GM10266 (cell line): ENCODE measurements around the gene TNS1.

Source experiments
- DNase-seq: peaks from one replicate; pipeline ENCODE4 v3.0.0; 2012; ENCODE audit errors: extremely low spot score
- TF ChIP-seq, protein P1 (sequence below): IDR thresholded peaks from 2 replicates; pipeline ENCODE4 v1.5.1; 2012; ENCODE audit warnings: mild to moderate bottlenecking, low read depth; ENCODE audit not compliant: control insufficient read depth, insufficient read depth; ENCODE audit errors: missing control alignments

Gene TNS1

GRCh38 chr2:217797661-217798069 lies 205.1 kb downstream of the TNS1 start:
- no peak for DNase-seq
- TF ChIP-seq, protein P1, sequence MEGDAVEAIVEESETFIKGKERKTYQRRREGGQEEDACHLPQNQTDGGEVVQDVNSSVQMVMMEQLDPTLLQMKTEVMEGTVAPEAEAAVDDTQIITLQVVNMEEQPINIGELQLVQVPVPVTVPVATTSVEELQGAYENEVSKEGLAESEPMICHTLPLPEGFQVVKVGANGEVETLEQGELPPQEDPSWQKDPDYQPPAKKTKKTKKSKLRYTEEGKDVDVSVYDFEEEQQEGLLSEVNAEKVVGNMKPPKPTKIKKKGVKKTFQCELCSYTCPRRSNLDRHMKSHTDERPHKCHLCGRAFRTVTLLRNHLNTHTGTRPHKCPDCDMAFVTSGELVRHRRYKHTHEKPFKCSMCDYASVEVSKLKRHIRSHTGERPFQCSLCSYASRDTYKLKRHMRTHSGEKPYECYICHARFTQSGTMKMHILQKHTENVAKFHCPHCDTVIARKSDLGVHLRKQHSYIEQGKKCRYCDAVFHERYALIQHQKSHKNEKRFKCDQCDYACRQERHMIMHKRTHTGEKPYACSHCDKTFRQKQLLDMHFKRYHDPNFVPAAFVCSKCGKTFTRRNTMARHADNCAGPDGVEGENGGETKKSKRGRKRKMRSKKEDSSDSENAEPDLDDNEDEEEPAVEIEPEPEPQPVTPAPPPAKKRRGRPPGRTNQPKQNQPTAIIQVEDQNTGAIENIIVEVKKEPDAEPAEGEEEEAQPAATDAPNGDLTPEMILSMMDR: no peak

- DNase-seq: no peak
- TF ChIP-seq, protein P1: no peak
Measured at GRCh38 chr2:217797165-217797564, 205.6 kb downstream of the TNS1 start.

DNA sequence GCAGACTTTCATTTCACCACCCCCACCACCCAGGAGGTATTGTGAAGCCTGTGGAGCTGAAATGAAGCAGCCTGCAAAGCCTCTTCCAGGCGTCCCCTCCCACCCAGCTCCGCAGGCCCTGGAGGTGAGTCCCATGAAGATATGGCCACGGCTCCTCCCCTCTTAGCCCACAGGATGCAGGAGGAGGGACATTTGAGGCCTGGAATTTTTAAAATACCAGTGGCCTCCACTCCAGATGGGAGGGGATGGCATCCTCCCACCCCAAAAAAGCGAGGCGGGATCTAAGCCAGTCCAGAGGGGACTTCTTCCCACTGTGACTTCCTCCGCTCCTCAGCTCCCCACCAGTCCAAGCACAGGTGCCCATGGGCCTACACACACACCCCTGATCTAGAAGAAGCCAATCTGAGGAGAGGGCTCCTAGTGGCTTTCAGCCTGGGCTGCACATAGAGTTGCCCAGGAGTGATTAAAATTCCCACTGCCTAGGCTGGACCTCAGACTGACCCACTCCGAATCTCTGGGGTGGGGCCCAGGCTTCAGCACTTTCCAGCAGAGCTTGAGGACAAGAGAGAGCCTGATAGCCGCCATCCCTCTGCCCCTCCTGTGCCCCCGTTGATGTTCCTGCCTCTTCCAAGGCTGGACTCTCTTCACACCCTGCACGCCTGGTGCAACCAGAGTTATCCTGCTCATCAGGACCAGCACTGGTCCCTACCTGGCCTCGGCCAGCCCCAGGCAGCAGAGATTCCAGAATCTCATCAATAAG lies 206.9 kb downstream of the TNS1 start:
- no peak for DNase-seq
- TF ChIP-seq, protein P1: no peak

DNA sequence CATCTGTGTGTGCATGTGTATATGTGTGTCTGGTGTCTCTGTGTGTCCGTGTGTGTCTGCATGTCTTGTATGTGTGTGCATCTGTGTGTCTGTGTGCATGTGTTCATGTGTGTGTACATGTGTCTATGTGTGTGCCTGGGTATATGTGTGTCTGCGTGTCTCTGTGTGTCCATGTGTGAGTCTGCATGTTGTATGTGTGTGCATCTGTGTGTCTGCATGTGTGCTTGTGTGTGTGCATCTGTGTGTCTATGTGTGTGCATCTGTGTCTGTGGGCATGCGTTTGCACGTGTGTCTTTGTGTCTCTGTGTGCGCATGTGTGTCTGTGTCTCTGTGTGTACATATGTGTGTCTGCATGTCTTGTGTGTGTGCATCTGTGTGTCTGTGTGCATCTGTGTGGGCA lies 207.7 kb downstream of the TNS1 start:
- DNase-seq: no peak
- TF ChIP-seq, protein P1: no peak

- TF ChIP-seq, protein P1: no peak
Measured at GRCh38 chr2:217794133-217794986, 208.4 kb downstream of the TNS1 start.

GRCh38 chr2:217793566-217794132 lies 209.1 kb downstream of the TNS1 start:
- DNase-seq: no peak
- TF ChIP-seq, protein P1: no peak

More at GRCh38 chr2:217794133-217794986, 208.4 kb downstream of the TNS1 start:
- DNase-seq: no peak
